Measurements from ENCODE around the gene PHRF1. TPM values are rescaled to one million over a fixed set of nuclear protein-coding genes. Genes with fewer than 3 reads are reported as not detected.

Gene PHRF1
- total and polyA plus RNA-seq, 11 donors = 11.6 to 21.3 (median 18.1) TPM

DNA sequence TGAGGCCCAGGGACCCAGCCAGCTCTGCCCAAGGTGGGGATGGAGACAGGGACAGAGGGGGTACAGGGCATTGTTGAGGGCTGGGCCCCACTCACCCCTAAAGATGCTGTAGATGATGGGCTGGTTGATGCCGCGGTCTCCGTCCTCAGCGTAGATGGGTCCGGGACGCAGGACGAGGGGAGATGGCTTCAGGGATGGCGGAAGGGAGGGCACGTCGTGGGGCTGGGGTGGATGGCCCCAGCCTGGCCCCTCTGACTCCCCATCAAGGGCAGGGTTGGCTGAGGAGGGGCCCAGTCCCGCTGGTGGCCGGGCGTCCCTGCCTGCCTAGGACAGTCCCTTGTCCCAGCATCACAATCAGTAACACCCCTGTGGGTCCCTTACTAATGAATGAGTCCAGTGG lies 43.9 kb downstream of the PHRF1 start:
- 96 to 97% (median 97%) methylated on average over 11 to 13 of the region's 13 CpGs for WGBS, 4 donors
- Histone ChIP-seq H3K27me3 (peaks cover 0 to 13% (median 2%) of the 10 kb centered on the region in 9 donors), H3K4me3 (no peak overlapping the region), H3K36me3 (peaks cover 0 to 3% (median 0%) of the 10 kb centered on the region in 9 donors), H3K27ac (no peak overlapping the region), H3K9me3 (no peaks in the 10 kb centered on the region), H3K4me1 (peaks cover 0 to 14% (median 6%) of the 10 kb centered on the region in 12 donors)
- TF ChIP-seq POLR2A (IDR thresholded peaks at IDR 0.05) = no peak
- TF ChIP-seq, protein P1, sequence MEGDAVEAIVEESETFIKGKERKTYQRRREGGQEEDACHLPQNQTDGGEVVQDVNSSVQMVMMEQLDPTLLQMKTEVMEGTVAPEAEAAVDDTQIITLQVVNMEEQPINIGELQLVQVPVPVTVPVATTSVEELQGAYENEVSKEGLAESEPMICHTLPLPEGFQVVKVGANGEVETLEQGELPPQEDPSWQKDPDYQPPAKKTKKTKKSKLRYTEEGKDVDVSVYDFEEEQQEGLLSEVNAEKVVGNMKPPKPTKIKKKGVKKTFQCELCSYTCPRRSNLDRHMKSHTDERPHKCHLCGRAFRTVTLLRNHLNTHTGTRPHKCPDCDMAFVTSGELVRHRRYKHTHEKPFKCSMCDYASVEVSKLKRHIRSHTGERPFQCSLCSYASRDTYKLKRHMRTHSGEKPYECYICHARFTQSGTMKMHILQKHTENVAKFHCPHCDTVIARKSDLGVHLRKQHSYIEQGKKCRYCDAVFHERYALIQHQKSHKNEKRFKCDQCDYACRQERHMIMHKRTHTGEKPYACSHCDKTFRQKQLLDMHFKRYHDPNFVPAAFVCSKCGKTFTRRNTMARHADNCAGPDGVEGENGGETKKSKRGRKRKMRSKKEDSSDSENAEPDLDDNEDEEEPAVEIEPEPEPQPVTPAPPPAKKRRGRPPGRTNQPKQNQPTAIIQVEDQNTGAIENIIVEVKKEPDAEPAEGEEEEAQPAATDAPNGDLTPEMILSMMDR (IDR thresholded peaks at IDR 0.05) = no peak
- intact Hi-C loops (cut with DNase I) = no loop called here
- no peak for DNase-seq
- no peak for ATAC-seq

DNA sequence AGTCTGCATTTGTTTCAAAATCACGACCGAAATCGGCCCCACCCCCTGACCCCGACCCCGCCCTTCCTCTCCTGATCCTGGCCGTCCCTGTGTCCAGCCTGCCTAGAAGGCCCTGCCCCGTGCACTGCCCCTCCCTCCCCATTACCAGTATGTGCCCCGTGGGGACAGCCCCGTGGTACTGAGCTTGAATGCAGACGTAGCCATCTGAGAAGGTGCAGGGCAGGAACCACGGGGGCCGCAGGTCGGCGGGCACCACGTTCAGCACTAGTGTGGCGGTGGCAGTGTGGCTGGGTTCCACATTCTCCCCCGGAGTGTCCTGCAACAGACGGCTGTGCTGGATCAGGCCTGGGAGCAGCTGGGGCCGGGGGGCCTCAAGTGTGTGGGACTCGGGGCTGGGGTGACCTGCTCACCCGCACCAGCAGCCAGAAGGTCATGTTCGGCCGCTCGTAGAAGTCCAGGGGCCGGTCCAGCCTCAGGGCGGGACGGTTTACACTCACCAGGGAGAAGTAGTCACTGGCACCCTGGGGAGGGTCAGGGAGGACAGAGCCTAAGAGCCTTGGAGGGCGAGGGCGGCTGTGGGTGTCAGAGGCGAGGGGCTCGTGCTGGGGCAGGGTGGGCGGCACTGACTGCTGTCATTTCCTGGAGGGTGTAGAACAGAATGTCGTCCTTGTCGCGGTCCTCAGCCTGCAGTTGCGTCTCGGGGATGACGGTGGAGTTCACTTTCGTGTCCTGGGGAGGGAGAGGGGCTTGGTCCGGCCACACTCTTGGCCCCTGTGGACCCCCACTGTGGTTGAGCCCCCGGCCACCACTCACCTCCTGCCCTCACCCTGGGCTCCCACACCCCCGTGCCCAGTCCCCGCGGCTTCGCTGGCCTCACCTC lies 44.9 kb downstream of the PHRF1 start:
- Histone ChIP-seq H3K27ac (no peak overlapping the region), H3K9me3 (no peaks in the 10 kb centered on the region), H3K27me3 (peaks cover 0 to 22% (median 11%) of the 10 kb centered on the region in 9 donors), H3K4me3 (no peak overlapping the region), H3K4me1 (peaks cover 0 to 11% (median 2%) of the 10 kb centered on the region in 12 donors), H3K36me3 (peaks cover 0 to 3% (median 0%) of the 10 kb centered on the region in 9 donors)
- ATAC-seq (no peak), DNase-seq (no peak)
- TF ChIP-seq, protein P1 (IDR thresholded peaks at IDR 0.05) = no peak
- no peak for TF ChIP-seq POLR2A (IDR thresholded peaks at IDR 0.05)
- intact Hi-C loops (cut with DNase I) = no loop called here
- WGBS, 4 donors = 69 to 78% (median 71%) methylated on average over 34 to 45 of the region's 45 CpGs

DNA sequence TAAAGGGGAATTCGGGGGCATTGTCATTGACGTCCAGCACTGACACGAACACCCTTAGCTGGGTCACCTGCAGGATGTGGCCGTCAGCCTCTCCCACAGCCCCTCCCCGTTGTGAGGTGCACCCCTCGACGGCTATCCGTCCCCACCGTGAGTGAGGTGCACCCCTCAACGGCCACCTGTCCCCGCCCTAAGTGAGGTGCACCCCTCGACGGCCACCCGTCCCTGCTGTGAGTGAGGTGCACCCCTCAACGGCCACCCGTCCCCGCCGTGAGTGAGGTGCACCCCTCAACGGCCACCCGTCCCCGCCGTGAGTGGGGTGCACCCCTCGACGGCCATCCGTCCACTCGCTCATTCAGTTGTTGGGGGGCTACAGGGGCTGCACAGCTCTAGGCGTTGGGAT lies 45.6 kb downstream of the PHRF1 start:
- Histone ChIP-seq H3K27ac (no peak overlapping the region), H3K36me3 (peaks cover 0 to 3% (median 0%) of the 10 kb centered on the region in 9 donors), H3K4me1 (peaks cover 0 to 9% (median 0%) of the 10 kb centered on the region in 12 donors), H3K27me3 (peaks cover 6 to 28% (median 15%) of the 10 kb centered on the region in 9 donors), H3K9me3 (no peaks in the 10 kb centered on the region), H3K4me3 (no peak overlapping the region)
- intact Hi-C loops (cut with DNase I) = no loop called here
- TF ChIP-seq, protein P1 (IDR thresholded peaks at IDR 0.05) = no peak
- TF ChIP-seq POLR2A (IDR thresholded peaks at IDR 0.05) = no peak
- DNase-seq = no peak
- no peak for ATAC-seq
- 85 to 91% (median 88%) methylated on average over 27 of the region's 27 CpGs for WGBS, 4 donors

DNA sequence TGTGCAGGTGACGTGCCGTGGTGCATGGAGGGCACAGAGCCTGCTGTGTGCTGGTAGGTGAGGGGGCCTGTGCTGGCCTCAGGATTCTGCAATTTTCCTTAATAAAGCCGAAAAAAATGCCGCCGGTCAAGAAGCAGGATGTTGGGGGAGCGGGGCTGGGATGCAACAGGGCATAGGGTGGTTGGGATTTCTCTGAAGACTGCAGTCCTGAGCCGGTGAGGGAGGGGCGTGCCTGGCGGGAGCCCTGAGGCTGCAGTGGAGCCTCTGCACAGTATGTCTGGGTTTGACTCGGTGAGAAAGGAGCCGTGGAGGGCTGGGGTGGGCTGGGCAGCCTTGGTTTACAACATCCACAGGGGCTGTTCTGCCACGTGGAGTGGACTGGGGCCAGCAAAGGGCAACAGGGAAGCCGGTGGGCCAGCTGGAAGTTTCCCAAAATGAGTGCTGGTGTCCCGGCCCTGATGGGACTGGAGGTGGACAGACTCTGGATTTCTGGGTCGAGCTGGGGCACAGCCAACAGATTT lies 47.1 kb downstream of the PHRF1 start:
- DNase-seq (no peak), ATAC-seq (no peak)
- WGBS, 4 donors = 83 to 85% (median 84%) methylated on average over 15 of the region's 15 CpGs
- TF ChIP-seq, protein P1 (IDR thresholded peaks at IDR 0.05) = no peak
- TF ChIP-seq POLR2A (IDR thresholded peaks at IDR 0.05) = no peak
- Histone ChIP-seq H3K27ac (no peak overlapping the region), H3K27me3 (peaks cover 6 to 28% (median 15%) of the 10 kb centered on the region in 9 donors), H3K9me3 (no peaks in the 10 kb centered on the region), H3K4me3 (no peak overlapping the region), H3K4me1 (peaks cover 0 to 10% (median 0%) of the 10 kb centered on the region in 12 donors), H3K36me3 (peaks cover 0 to 3% (median 0%) of the 10 kb centered on the region in 9 donors)
- intact Hi-C loops (cut with DNase I) = no loop called here

Measured in heart left ventricle (tissue), 16 donors.